HG03097 (cell line): ENCODE measurements around the gene TTC24.
A peak's percentile ranks its signal among the peaks of the same experiment; 100 is the strongest.

ENCODE experiments used
- ATAC-seq: cut with Tn5 transposase; IDR thresholded peaks from one replicate; pipeline ENCODE4 v1.9.1; 2021; ENCODE audit not compliant: unreplicated experiment, low FRiP score

TTC24 gene

GRCh38 chr1:156553860-156554485, 25.6 kb upstream of the TTC24 start:
- ATAC-seq, result no peak

GRCh38 chr1:156554971-156555370, 24.6 kb upstream of the TTC24 start:
- no peak for ATAC-seq

- ATAC-seq, result no peak
Observed at GRCh38 chr1:156555715-156556114, 23.8 kb upstream of the TTC24 start.

- no peak for ATAC-seq
Observed at GRCh38 chr1:156556354-156556753, 23.2 kb upstream of the TTC24 start.

GRCh38 chr1:156559086-156559796, 20.3 kb upstream of the TTC24 start:
- ATAC-seq, result no peak

- ATAC-seq, result no peak
Observed at GRCh38 chr1:156559797-156560385, 19.6 kb upstream of the TTC24 start.

- ATAC-seq, result no peak
Observed at GRCh38 chr1:156560585-156561163, 18.8 kb upstream of the TTC24 start.

- ATAC-seq, result no peak
Observed at GRCh38 chr1:156565519-156565918, 14.0 kb upstream of the TTC24 start.

GRCh38 chr1:156566436-156566835, 13.1 kb upstream of the TTC24 start:
- no peak for ATAC-seq

- ATAC-seq, result no peak
Observed at GRCh38 chr1:156571261-156571852, 8.2 kb upstream of the TTC24 start.

GRCh38 chr1:156571919-156572662, 7.4 kb upstream of the TTC24 start, which contains the start of gene IQGAP3:
Gene IQGAP3, minus strand, starts transcription at chr1:156572565. Its CDS starts 36 bp downstream, at chr1:156572529.
- ATAC-seq, result peak; percentile 72

GRCh38 chr1:156572663-156573018, 6.9 kb upstream of the TTC24 start:
- no peak for ATAC-seq

GRCh38 chr1:156574039-156574633, 5.4 kb upstream of the TTC24 start:
- no peak for ATAC-seq

GRCh38 chr1:156577550-156577949, 2.0 kb upstream of the TTC24 start:
- ATAC-seq, result no peak

- ATAC-seq, result no peak
Observed at GRCh38 chr1:156578055-156578454, 1.5 kb upstream of the TTC24 start.

- ATAC-seq, result no peak
Observed at GRCh38 chr1:156581661-156582387, 2.3 kb downstream of the TTC24 start.

- ATAC-seq, result no peak
Observed at GRCh38 chr1:156582388-156583017, 3.0 kb downstream of the TTC24 start.

GRCh38 chr1:156583821-156584622, 4.5 kb downstream of the TTC24 start:
- ATAC-seq, result no peak
